ENCODE measurements around the gene SLC35E2B.
A peak's percentile ranks its signal among the peaks of the same experiment; 100 is the strongest.
"Not testable (repeated sequence)": the region's sequence is repeated elsewhere in the genome, so short reads cannot be mapped to it uniquely, and the experiment has no call there.

The SLC35E2B gene

DNA sequence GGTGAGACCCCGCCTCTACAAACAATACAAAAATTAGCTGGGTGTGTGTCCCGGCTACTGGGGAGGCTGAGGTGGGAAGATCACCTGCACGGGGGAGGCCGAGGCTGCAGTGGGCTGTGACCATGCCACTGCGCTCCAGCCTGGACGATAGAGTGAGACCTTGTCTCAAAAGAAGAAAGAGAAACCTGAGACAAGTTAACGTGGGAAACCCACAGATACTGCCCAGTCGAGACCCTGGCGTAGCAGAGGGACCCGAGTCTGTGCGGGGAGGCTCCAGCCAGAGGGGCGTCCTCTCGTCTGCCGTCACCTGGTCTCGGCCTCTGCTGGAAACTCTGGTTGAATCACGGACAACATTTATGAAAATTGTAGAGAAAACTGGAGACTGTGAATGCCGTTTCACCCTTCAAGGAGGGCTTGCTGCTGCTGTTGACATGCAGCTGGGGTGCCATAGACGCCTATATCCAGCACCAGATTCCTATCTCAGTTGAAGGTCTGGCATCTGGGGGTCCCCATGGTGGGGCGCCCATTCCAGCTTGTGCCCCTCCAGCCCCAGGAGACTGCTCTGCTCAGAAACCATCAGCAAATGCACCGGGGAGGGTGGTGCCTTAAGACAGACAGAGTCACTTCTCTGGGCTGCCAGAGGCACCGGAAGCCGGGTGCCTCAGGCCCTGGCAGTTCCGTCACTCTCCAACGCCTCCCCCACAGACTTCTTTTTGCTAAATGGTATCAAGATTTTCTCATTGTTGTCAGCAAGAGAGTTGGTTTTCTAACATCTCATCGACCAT is 20.2 kb downstream of the SLC35E2B start:
- no peak for DNase-seq

GRCh38 chr1:1671365-1672119 is 21.1 kb downstream of the SLC35E2B start:
- DNase-seq, result no peak

GRCh38 chr1:1670866-1671265 is 21.7 kb downstream of the SLC35E2B start:
- no peak for DNase-seq

DNA sequence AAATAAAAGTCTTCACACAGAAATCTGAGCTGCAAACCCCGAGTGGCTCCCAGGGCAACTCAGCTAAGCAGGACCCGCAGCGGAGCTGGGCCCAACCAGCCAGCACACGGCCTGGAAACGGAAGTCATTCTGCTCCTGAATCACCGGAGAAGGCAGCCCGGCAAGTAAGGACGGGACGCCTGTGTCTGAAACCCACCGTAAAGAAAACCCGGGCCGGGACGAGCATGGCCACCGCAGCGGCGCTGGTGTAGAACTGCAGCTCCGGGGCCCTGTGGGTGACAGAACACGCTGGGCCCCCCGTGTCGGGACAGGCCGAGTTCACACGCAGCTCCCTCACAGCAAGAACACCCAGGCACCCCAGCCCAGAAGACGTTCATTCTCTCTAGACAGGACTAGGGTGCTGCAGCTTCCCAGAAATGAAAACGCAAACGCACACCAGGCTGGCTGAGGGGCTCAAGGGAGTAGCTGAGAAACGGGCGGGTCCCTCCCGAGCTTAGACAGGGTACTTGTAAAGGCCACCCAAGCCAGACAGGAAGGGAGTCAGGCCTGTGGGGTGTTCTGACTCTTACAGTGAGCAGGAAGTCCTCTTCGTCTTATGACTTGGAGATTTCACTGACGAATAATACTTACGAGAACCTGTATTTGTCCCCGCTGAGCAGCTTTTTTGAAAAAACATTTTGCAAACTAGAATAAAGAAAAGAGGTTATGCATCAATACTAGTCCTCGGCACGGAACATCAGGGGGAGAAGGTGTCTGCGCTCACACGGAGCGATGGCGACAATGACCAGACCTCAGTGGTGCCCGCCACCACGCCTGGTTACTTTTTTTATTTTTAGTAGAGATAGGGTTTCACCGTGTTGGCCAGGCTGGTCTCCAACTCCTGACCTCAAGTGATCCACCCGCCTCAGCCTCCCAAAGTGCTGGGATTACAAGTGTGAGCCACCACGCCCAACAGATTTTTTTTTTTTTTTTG is 22.8 kb downstream of the SLC35E2B start:
- DNase-seq, result no peak

GRCh38 chr1:1666526-1666925 is 26.1 kb downstream of the SLC35E2B start:
- no peak for DNase-seq

GRCh38 chr1:1665815-1666251 is 26.8 kb downstream of the SLC35E2B start:
- no peak for DNase-seq

DNA sequence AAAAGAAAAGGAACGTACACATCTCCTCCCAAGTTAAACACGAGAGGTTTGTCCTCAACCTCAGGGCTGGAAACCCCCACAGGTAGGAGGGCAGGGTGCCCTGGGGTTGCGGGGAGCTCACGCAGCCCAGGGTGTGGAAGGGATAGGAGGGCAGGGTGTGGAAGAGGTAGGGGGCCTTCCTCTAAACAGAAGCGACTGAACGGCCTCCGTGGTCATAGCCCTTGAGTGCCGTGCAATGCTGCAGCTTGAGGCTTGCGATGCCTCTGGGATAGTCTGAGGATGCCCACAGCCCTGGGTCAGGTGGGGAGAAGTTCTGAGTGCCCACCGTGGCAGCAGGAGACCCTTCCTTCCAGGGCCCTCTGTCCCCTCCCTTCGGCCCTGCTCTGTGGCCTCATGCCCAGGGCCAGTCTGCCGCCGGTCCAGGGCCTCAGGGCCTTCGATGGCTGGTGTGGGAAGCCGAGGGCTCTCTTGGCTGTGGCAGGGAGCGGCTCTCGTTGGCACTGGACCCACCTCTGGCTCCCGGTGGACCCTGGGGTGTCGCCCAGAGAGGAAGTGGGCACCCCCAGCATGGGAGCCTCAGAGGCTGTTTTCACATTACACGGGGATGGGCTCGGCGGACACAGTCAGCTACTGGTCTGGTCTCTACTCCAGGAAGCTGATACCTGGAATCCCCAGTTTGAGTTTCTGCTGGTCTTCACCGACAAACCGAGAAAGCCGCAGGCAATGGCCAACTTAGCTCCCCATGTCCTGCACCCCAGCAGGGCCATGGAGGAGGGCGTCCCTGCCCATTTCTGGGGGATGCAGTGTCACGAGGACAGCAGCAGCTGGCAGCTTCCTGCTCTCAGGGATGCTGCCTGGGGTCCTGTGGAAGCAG is 27.4 kb downstream of the SLC35E2B start:
- no peak for DNase-seq

GRCh38 chr1:1664318-1664717 is 28.3 kb downstream of the SLC35E2B start:
- not testable (repeated sequence) for DNase-seq

DNA sequence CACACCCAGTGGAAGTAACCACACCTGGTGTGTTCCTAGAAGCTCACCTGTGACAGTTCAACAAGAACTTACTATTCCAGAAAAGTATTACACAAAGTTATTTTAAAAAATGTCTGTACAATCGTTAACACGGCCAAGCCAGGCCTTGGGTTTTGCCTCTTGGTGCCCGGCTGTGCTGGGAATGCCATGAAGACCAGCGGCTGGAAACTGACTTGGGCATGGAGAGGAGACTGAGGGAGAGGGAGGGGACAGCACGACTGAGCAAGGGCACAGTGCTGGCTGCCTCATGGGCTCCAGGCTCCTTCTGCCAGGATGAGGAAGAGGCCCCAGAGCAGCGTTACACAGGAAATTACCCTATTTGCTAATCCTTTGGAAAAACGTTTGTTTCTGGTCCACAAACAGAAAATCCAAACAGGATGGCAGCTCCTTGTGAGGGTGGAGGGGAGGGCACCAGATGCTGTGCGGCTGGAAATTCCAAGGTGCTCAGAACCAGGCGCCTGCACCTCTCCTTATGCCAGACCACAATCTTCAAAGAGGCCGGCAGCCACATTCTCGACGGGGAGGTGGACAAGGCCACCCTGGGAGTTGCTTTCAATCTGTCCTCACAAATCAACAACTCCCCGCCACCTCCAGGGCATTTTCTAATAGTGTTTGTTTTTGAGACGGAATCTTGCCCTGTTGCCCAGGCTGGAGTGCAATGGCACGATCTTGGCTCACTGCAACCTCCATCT is 29.6 kb downstream of the SLC35E2B start:
- DNase-seq, result not testable (repeated sequence)

- not testable (repeated sequence) for DNase-seq
Observed at GRCh38 chr1:1662392-1662791, 30.2 kb downstream of the SLC35E2B start.

GRCh38 chr1:1658583-1659549 is 33.7 kb downstream of the SLC35E2B start, which contains the start of gene CDK11B:
Gene CDK11B (minus strand): TSS chr1:1659004. CDS start chr1:1657485, 1,519 bp downstream.
- DNase-seq, result peak; percentile 98

GRCh38 chr1:1648265-1648664 is 44.3 kb downstream of the SLC35E2B start:
- not testable (repeated sequence) for DNase-seq

GRCh38 chr1:1647567-1648241 is 44.9 kb downstream of the SLC35E2B start:
- DNase-seq, result not testable (repeated sequence)

DNA sequence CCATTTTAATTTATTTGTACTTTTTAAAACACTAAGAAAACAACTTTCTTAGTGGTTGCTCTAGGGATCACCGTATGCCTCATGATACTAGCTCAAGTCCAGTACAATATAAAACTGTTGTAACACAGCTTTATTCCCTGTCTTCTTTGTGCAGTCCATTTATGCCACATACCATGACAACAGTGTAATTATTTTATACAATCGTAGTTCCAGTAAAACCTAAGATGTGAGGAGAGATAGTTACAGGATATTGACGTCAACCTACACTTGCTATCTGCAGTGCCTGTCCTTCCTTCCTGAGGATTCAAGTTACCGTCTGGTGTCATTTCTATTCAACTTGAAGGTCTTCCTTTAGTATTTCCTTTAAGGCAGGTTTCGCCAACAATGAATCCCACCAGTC is 46.3 kb downstream of the SLC35E2B start:
- not testable (repeated sequence) for DNase-seq

DNA sequence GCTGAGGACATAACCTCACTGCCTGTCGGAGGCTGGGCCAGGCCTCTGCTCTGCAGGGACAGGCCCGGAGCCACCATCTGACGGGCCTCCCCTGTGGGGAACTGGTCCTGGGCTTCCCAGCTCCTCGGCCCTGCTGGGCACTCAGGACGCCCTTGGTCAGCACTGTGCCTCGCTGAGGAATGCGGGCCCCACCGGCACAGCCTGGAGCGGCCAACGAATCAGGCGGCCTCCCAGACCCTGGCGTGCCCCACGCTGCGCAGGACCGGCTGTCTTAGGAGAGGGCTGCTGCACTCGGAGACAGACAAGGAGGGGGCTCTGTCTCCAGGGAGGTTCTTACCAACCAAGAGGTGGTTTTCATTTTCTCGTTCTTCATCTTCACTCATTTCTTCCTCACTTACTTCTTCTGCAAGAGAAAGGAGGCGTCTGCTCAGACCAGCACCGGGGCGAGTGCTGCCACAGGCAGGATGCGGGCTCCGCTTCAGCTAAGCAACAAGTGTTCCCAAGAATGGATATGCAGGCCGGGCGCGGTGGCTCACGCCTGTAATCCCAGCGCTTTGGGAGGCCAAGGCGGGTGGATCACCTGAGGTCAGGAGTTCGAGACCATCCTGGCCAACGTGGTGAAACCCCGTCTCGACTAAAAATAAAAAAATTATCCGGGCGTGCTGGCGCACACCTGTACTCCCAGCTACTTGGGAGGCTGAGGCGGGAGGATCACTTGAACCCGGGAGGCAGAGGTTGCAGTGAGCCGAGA is 51.7 kb downstream of the SLC35E2B start:
- not testable (repeated sequence) for DNase-seq

- not testable (repeated sequence) for DNase-seq
Observed at GRCh38 chr1:1640081-1640480, 52.5 kb downstream of the SLC35E2B start.

GRCh38 chr1:1639368-1639767 is 53.2 kb downstream of the SLC35E2B start:
- DNase-seq, result not testable (repeated sequence)

- not testable (repeated sequence) for DNase-seq
Observed at GRCh38 chr1:1638528-1638927, 54.1 kb downstream of the SLC35E2B start.
